CD1c-positive myeloid dendritic cell (primary cell): Measurements from ENCODE around the gene CD1E.
"Not testable (repeated sequence)": the region's sequence is repeated elsewhere in the genome, so short reads cannot be mapped to it uniquely, and the experiment has no call there.

ENCODE experiments used
- DNase-seq: peaks from one replicate; pipeline ENCODE4 v3.0.0-alpha.2; 2016; ENCODE audit errors: extremely low spot score

The CD1E gene

DNA sequence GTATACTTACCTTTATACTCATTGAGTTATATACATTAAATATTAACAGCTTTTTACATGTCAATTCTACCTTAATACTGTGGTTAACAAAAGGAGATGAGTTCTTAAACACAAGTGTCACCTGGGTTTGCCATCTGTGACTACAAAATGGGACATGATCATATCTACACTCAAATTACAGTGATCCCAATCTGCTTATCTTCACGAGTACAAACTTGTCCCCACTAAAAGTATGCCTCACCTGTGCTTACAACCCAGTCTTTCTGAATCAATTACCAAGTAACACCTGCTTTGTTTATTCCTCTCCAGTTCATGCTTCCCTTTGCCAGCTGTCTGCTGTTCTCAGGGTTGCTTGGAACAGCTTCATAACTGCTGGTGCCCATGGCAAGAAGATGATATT is 8.8 kb downstream of the CD1E start:
- DNase-seq = no peak

DNA sequence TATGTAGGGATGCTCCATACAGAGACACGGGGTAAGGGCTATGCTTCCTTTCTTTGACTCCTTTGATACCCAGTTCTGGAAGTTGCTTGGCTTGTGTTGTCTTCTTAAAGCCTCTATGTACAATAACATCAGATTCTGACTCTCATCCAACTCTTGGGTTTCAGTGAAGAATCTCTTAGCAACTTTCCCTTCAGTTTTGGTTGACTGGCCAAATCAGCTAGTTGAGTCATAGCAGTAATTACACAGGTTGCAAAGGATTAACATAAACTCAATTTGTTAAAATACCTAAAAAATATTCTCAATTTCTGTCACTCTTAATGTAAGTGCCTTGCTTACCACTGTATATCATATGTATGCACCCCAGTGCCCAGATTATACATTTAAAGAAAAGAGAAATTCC is 9.2 kb downstream of the CD1E start:
- DNase-seq = no peak

DNA sequence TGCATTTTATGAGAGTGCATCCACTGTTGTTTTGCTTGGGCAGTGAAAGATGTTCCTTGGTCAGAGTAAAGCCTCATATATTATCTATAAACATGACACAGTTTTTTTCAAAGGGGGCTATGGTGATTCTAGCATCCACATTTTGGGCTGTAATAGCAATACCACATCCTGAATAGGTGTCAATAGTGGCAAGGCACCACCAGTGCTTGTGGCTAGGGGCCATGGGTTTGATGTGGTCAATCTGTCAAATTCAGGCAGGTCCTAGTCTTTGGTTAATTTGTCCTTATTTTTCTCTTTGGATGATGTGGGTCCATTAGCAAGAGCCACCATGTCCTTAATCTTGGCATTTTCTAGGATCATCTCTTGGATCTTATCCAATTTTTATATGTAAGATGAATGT is 13.1 kb downstream of the CD1E start:
- no peak for DNase-seq

DNA sequence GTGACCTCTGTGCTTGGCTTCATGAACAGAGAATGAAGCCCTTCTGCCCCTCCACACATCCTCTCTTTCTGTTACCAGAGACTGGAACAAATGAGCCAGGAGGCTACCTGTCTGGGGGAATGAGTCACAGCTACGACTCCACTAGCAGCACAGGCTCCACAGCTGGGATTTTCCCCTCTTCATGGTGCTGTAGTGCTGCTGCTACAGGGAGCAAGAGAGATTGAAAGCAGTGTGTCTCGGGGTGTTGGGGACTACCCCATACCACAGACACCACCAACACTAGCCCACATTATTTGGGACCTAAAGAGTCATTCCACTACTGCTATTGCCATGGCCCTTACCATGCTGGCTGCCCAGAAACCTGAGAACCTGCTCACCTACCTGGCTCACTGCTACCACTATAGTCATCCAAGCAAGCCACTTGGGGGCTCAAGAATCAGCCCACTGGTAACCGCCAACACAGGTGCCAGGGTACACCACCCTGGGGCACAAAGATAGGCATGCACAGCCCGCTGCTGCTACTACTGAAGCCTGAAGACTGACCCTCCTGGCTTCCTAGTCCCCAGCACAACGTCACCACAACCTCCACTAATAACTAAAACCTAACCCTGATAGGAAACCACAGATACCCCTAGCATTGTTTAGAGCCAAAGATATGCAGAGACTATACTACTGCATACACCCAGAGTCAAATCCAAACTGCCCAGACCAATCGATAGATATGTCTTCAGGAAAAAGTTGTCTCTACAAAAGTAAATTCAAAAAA is 17.7 kb downstream of the CD1E start:
- no peak for DNase-seq

DNA sequence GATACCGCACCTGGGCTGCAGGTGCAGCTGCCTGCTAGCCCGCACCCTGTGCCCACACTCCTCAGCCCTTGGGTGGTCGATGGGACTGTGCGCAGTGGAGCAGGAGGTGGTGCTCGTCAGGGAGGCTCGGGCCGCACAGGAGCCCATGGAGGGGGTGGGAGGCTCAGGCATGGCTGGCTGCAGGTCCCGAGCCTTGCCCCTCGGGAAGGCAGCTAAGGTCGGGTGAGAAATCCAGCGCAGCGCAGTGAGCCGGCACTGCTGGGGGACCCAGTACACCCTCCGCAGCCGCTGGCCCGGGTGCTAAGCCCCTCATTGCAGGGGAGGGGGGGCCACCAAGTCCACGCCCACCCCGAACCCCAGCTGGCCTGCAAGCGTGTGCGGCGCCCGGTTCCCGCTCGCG is 20.4 kb downstream of the CD1E start:
- DNase-seq = not testable (repeated sequence)

DNA sequence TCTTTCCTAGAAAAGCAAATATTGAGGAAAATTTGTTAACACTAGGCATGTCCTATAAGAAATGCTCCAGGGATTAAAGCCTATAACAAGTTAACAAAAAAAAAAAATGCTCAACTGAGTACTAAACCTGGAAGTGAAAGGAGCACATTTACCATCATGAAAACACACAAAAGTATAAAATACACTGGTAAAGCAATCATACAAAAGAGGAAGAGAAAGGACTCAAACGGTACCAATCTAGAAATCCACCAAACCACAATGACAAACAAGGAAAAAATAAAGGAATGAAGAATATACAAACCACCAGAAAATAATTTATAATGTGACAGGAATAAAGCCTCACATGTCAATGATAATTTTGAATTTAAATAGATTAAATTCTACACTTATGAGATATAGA is 21.2 kb downstream of the CD1E start:
- DNase-seq = peak; percentile 45

DNA sequence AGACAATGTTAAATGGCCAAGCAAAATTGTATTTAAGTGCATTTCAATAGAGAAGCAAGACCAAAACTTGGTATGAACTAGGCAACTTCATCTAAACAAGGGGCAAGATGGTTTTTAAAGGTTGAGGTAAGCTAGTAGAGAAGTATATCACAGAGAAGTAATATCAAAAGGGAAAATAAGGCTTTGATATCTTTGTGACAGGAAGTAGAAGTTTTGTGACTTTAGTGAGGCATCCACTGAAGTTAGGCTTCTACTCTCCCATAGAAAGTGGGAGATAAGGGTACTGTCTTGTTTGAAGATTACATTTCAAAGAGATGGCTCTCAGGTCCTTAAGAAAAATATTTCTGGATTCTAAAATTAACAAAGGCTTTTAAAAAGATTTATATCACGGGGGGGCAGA is 36.6 kb downstream of the CD1E start:
- DNase-seq = no peak

DNA sequence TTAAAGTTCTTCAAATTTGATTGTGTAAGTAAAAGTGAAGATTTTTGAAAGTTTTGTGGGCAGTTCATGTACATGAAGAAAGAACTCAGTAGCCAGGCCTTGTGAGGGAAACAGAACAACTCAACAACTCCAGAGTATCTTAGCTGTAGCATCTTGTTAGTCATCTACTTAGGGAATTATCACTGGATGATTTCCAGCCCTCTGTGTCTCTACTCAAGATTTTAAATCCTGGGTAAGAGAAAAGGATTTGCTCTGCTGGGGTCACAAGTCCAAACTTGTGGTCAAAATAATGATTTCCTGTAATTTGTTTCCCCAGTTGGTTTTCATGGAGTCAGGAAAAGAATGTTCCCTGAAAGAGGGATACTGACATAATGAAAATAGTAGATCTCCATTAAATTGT is 37.4 kb downstream of the CD1E start:
- no peak for DNase-seq

DNA sequence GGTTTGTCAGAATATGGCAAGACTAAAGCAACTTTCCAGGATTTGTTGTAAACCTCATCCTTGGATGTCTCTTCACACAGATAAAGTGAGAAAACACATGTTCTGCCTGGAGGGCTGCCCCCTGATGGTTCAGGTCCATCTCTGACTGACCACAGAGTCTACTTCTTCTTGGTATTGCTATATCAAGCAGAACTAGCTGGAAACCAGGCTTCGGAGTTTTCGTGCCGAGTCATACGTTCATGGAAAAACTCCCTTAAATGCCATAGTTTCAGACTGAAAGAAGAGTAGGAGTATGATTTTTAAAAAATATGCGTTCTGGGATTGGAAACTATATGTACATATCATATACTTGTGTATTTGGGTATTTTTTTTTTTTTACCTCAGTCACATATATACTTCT is 39.8 kb downstream of the CD1E start:
- DNase-seq = no peak

DNA sequence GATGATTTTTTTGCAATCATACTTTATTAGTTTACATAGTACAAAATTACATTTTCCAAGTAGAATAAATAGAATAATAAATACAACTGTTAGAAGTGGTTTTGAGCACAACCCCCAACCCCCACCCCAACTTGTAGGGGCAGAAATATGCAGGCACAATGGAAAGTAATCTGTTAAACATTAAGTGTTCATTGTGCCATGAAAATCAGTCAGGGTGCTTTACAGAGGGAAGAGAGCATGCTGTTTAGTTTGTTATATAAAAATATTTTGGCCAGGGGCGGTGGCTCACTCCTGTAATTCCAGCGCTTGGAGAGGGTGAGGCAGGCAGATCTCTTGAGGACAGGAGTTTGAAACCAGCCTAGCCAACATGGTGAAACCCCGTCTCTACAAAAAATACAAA is 43.0 kb downstream of the CD1E start:
- no peak for DNase-seq

DNA sequence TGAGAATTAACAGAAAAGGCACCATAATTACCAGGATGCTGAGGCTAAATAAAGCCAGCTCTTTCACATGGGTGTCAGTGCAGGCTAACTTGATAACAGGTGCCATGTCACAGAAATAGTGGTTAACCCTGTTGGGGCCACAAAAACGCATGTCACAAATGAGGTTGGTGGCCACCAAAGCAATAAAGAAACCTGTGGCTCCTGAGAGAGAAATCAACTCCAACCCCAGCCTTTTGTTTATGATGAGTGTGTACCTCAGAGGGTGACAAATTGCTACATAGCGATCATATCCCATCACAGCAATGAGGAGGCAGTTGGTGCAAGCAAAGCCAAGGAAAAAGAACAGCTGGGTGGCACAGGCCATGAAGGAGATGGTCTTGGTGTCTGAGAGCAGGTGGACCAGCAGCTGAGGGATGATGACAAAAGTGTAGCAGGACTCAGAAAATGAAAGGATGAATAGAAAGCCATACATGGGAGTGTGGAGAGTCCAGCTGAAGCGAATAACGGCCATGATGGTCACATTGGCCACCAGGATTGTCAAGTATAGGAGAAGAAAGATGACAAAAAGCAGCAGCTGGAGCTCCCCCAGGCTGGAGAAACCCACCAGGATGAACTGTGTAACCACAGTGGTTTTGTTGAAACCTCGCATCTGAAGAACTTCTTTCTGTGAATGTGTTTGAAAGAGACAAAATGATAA is 45.3 kb downstream of the CD1E start, which contains the start of gene OR10T2:
Gene OR10T2 (minus strand): TSS at position 649 of the 697 bp plus-strand sequence. CDS start 0 bp downstream, at position 649.
- no peak for DNase-seq

DNA sequence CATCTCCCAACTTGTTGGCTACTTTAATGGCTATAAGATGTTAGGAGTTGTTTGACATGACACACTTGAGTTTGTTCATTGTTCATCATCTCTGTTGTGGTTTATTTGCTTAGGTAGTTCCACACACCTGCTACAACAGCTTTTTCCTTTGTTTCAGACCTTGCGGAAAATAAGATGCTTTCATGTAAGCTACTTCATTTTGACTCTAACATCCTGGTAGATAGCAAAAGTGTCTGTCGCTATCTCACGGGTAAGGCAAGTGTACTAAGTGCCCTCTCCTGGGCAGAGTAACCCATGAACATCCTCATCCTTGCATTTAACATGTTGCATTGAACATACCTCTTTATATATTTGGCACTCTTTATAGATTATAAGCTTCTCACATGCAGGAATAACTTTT is 47.2 kb downstream of the CD1E start:
- DNase-seq = no peak

DNA sequence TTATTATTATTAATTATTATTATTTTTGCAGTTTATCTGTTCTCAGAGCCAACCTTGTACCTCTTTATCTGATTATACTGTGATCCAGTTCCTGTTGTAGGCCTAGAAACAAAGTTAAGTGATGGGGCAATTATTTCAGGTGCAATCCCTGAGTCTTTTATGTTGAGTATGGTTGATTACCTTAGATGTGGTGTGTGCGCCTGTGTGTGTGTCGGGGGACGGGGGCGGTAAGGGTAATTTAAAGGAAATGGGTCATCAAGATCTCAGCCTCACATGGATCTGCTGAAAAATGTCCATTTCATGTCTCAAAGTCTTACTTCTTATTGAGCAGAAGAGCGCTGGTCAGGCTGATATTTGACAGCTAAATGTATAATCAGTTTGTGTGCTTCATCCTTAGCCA is 53.4 kb downstream of the CD1E start:
- no peak for DNase-seq
